Endothelial cell of umbilical vein (primary cell): ENCODE data around the gene MYL5. TPM values are rescaled to one million over a fixed set of nuclear protein-coding genes. Genes with fewer than 3 reads are reported as not detected.

ENCODE experiments used
- BruUV-seq: library from RNA; stranded (reverse); fragments of 400-500 nt; replicated peaks from 2 replicates; lab custom pipeline; 2021; lab: Mats Ljungman, UMichigan
- CTCF ChIA-PET: fragments of 300-600, 350-600 bp; sonication (Branson Sonifier 250); formaldehyde crosslinking; loops from one replicate; lab custom pipeline; 2021; ENCODE audit warnings: antibody characterized with exemption, inconsistent platforms; lab: Charles Lee
- POLR2A ChIA-PET: fragments of 300-600, 350-600 bp; sonication (Branson Sonifier 250); formaldehyde crosslinking; loops from one replicate; lab custom pipeline; 2021; ENCODE audit warnings: antibody characterized with exemption, inconsistent platforms; lab: Charles Lee
- DNase-seq: peaks from one replicate; pipeline ENCODE4 v3.0.0-alpha.2; 2011; ENCODE audit warnings: low read depth, low spot score
- FAIRE-seq: peaks from 2 replicates; lab custom pipeline; 2011; peaks lifted over from hg19 to GRCh38; lab: Jason Lieb, UNC
- H2AFZ ChIP-seq: 2 replicates; pipeline ENCODE4 v1.6.0; 2012; ENCODE audit warnings: low read depth, low read length, control low read depth, inconsistent platforms
- H3K27ac ChIP-seq: 2 replicates; pipeline ENCODE4 v1.5.1; 2011; ENCODE audit warnings: low read depth, mild to moderate bottlenecking, control low read depth, low read length, moderate library complexity; ENCODE audit not compliant: insufficient read depth
- H3K27me3 ChIP-seq, 2 experiments: 2 replicates each; pipeline versions ENCODE4 v1.6.0 to v1.6.1; 2011; ENCODE audit warnings: low read length in 2 of 2, mixed read lengths in 1 of 2; ENCODE audit not compliant: control insufficient read depth in 2 of 2, insufficient read depth in 2 of 2
- H3K36me3 ChIP-seq, 2 experiments: 2 replicates in 1 of 2; 3 replicates in 1 of 2; pipeline ENCODE4 v1.5.1; 2011; ENCODE audit warnings: low read length in 2 of 2, mild to moderate bottlenecking in 1 of 2, moderate library complexity in 1 of 2; ENCODE audit not compliant: control insufficient read depth in 2 of 2, insufficient read depth in 2 of 2; ENCODE audit errors: extremely low read depth in 1 of 2
- H3K4me1 ChIP-seq: 3 replicates; pipeline ENCODE4 v1.5.1; 2011; ENCODE audit warnings: mild to moderate bottlenecking, low read length; ENCODE audit not compliant: control insufficient read depth, insufficient read depth; ENCODE audit errors: extremely low read depth
- H3K4me2 ChIP-seq: 2 replicates; pipeline ENCODE4 v1.6.1; 2011; ENCODE audit warnings: low read length, control low read depth, mixed read lengths; ENCODE audit not compliant: insufficient read depth
- H3K4me3 ChIP-seq, 3 experiments: fragments of 200-600 bp in 1 of 3; sonication (generic), shearing (Covaris generic) in 1 of 3; replicated peaks in 1 of 3; 2 replicates each; pipeline ENCODE4 v1.5.1; 2011 to 2016; ENCODE audit warnings: control low read depth in 3 of 3, low read length in 3 of 3, mild to moderate bottlenecking in 2 of 3, inconsistent platforms in 1 of 3, low read depth in 1 of 3, moderate library complexity in 1 of 3; ENCODE audit not compliant: insufficient read depth in 1 of 3
- H3K79me2 ChIP-seq: 2 replicates; pipeline ENCODE4 v1.6.0; 2012; ENCODE audit warnings: low read length, inconsistent platforms; ENCODE audit not compliant: control insufficient read depth, insufficient read depth
- H3K9ac ChIP-seq: replicated peaks from 2 replicates; pipeline ENCODE3; 2011; ENCODE audit warnings: low read length, control low read depth; ENCODE audit not compliant: insufficient read depth; ENCODE audit errors: extremely low read depth
- H3K9me1 ChIP-seq: replicated peaks from 3 replicates; pipeline ENCODE4 v1.6.0; 2011; ENCODE audit warnings: mild to moderate bottlenecking, low read length; ENCODE audit not compliant: control insufficient read depth, insufficient read depth; ENCODE audit errors: extremely low read depth
- H3K9me3 ChIP-seq: replicated peaks from 2 replicates; pipeline ENCODE4 v1.5.1; 2012; ENCODE audit warnings: low read length, inconsistent platforms; ENCODE audit not compliant: control insufficient read depth, insufficient read depth
- H4K20me1 ChIP-seq: replicated peaks from 2 replicates; pipeline ENCODE3; 2011; ENCODE audit warnings: mild to moderate bottlenecking, low read length; ENCODE audit not compliant: control insufficient read depth, insufficient read depth; ENCODE audit errors: extremely low read depth
- CTCF ChIP-seq, 2 donors: IDR thresholded peaks; 1 replicate in 1 of 2; 2 replicates in 1 of 2; pipeline ENCODE4 v1.5.1; 2011; ENCODE audit warnings: low read length in 2 of 2, mild to moderate bottlenecking in 2 of 2, moderate library complexity in 2 of 2, control low read depth in 1 of 2, inconsistent platforms in 1 of 2, low read depth in 1 of 2; ENCODE audit not compliant: insufficient read depth in 1 of 2; ENCODE audit errors: extremely low read depth in 1 of 2
- GATA2 ChIP-seq: IDR thresholded peaks from 2 replicates; pipeline ENCODE4 v1.7.0; 2011; ENCODE audit warnings: low read depth, mild to moderate bottlenecking, moderate library complexity, mixed read lengths, low read length; ENCODE audit not compliant: insufficient read length, insufficient read depth
- JUN ChIP-seq: IDR thresholded peaks from 2 replicates; pipeline ENCODE4 v1.6.1; 2011; ENCODE audit warnings: borderline replicate concordance, low read depth; ENCODE audit not compliant: insufficient read length, insufficient read depth
- MAX ChIP-seq: IDR thresholded peaks from 2 replicates; pipeline ENCODE4 v1.6.1; 2011; ENCODE audit not compliant: insufficient read depth, insufficient read length
- MYC ChIP-seq: IDR thresholded peaks from one replicate; pipeline ENCODE4 v1.6.1; 2011; ENCODE audit warnings: mild to moderate bottlenecking, low read depth, low read length
- POLR2A ChIP-seq: IDR thresholded peaks from 2 replicates; pipeline ENCODE4 v1.6.1; 2012; ENCODE audit warnings: low read depth, mild to moderate bottlenecking, control low read depth, low read length
- POLR2AphosphoS5 ChIP-seq: IDR thresholded peaks from 2 replicates; pipeline ENCODE4 v1.6.1; 2012; ENCODE audit warnings: low read depth, mild to moderate bottlenecking, control low read depth, low read length, moderate library complexity; ENCODE audit not compliant: insufficient read depth
- dilution Hi-C: fragments of 300-500 bp; cut with MboI; formaldehyde crosslinking; loops from one replicate; pipeline ENCODE4 v1.15.0; 2019; ENCODE audit warnings: low sequenced_read_pairs; ENCODE audit not compliant: extremely low pct_ligation_motif_present
- intact Hi-C: fragments of 100-400 bp; cut with micrococcal nuclease; formaldehyde crosslinking; loops from one replicate; pipeline ENCODE4 v1.10.0; 2022
- polyA plus RNA-seq, 4 experiments: library from polyadenylated mRNA; depleted of rRNA in 3 of 4; stranded (reverse) in 3 of 4; unstranded in 1 of 4; fragments of >200 nt; gene quantifications; 2 replicates each; pipeline versions ENCODE4 v1.2.1 to v1.2.3, GENCODE V29; 2011 to 2012; ENCODE audit warnings: missing spikeins in 1 of 4
- total RNA-seq: library from RNA; stranded (reverse); gene quantifications from 2 replicates; pipeline ENCODE4 v1.2.3, GENCODE V29; 2021

Gene MYL5
- total and polyA plus RNA-seq, 2 donors (not counting 3 experiments of a cell fraction or from before 2014, with no cell fraction given) = 12.3 to 13.4 TPM

- H3K4me2 ChIP-seq = no peak overlapping the region
- TF ChIP-seq MAX = no peak
- no peak for TF ChIP-seq GATA2
- no peak for TF ChIP-seq POLR2A
- no peak for TF ChIP-seq JUN
- no peak for TF ChIP-seq MYC
- TF ChIP-seq CTCF (IDR thresholded peaks at IDR 0.05; ENCODE audit: extremely low read depth in 1 of 2, insufficient read depth in 1 of 2, low read depth in 1 of 2, low read length in 2 of 2) = no peak
- no peak for TF ChIP-seq POLR2AphosphoS5
- no peak overlapping the region for H3K4me3 ChIP-seq
- no peaks in the 10 kb centered on the region for H3K9me3 ChIP-seq
- dilution Hi-C loops (no loop called here), intact Hi-C loops (no loop called here)
- no peaks in the 10 kb centered on the region for H3K4me1 ChIP-seq
- no TSS peak for BruUV-seq
- no peaks in the 10 kb centered on the region for H3K9me1 ChIP-seq
- no peak overlapping the region for H2AFZ ChIP-seq
- CTCF ChIA-PET = interaction anchor here (1.4 kb wide), 1 partner anchor 11 kb away, joined by 3 read pairs; no protein-coding TSS in a partner anchor
- POLR2A ChIA-PET = no interaction called here
- H3K27ac ChIP-seq = no peak overlapping the region
- no peak overlapping the region for H3K9ac ChIP-seq
- H3K36me3 ChIP-seq = no peaks in the 10 kb centered on the region
- DNase-seq (no peak), FAIRE-seq (no peak)
- no peaks in the 10 kb centered on the region for H3K27me3 ChIP-seq
- no peaks in the 10 kb centered on the region for H3K79me2 ChIP-seq
- H4K20me1 ChIP-seq = no peaks in the 10 kb centered on the region
Measured at GRCh38 chr4:625631-626161, 48.6 kb upstream of the MYL5 start.
